Adrenal gland (tissue), 12 donors: ENCODE measurements around the gene EHMT1. TPM values are rescaled to one million over a fixed set of nuclear protein-coding genes. Genes with fewer than 3 reads are reported as not detected.
"Not testable (repeated sequence)": the region's sequence is repeated elsewhere in the genome, so short reads cannot be mapped to it uniquely, and the experiment has no call there.

Source experiments
- DNase-seq, 7 donors: peaks; one replicate each; pipeline ENCODE4 v3.0.0-alpha.2; 2019 to 2020
- H3K27ac ChIP-seq, 5 donors: fragments of 200-600 bp; sonication (generic) in 4 of 5; 1 replicate in 3 of 5; 2 replicates in 2 of 5; pipeline versions ENCODE4 v1.5.1 to v1.8.0; 2016 to 2020; ENCODE audit warnings: mild to moderate bottlenecking in 1 of 5
- H3K27me3 ChIP-seq: fragments of 200-600 bp; 2 replicates; pipeline ENCODE4 v1.8.0; 2021
- H3K36me3 ChIP-seq, 2 donors: fragments of 200-600 bp; replicated peaks in 1 of 2; 1 replicate in 1 of 2; 2 replicates in 1 of 2; pipeline versions ENCODE4 v1.5.1 to v1.8.0; 2018 to 2022
- H3K4me1 ChIP-seq, 2 donors: fragments of 200-600 bp; replicated peaks in 1 of 2; 1 replicate in 1 of 2; 2 replicates in 1 of 2; pipeline versions ENCODE4 v1.5.1 to v1.8.0; 2018 to 2021
- H3K4me3 ChIP-seq, 4 donors: fragments of 200-600 bp; sonication (generic) in 3 of 4; one replicate each; pipeline ENCODE4 v1.5.1; 2016 to 2018
- H3K9me3 ChIP-seq, 3 donors: fragments of 200-600 bp; sonication (generic) in 1 of 3; replicated peaks in 1 of 3; 1 replicate in 2 of 3; 2 replicates in 1 of 3; pipeline versions ENCODE4 v1.5.1 to v1.8.0; 2016 to 2021
- CTCF ChIP-seq, 6 experiments: fragments of 450-650 bp in 4 of 6; fragments of 200-600 bp in 2 of 6; sonication (generic) in 1 of 6; IDR thresholded peaks; 1 replicate in 5 of 6; 2 replicates in 1 of 6; pipeline versions ENCODE4 v1.5.1 to v1.8.0; 2016 to 2021; ENCODE audit warnings: antibody characterized with exemption in 6 of 6, mild to moderate bottlenecking in 2 of 6, moderate library complexity in 1 of 6
- POLR2A ChIP-seq, 2 donors: fragments of 450-650 bp; IDR thresholded peaks; one replicate each; pipeline ENCODE4 v1.6.1; 2017; ENCODE audit warnings: antibody characterized with exemption in 2 of 2, mild to moderate bottlenecking in 2 of 2, moderate library complexity in 1 of 2
- WGBS, 4 donors: extraction: QIAGEN DNeasy Blood & Tissue Kit in 2 of 4; methylation state at CpG; one replicate each; pipeline versions ENCODE4 v1.1.5 to v1.1.7; 2013 to 2017; 5-methylcytosine and 5-hydroxymethylcytosine counted together
- intact Hi-C, 2 donors: fragments of 100-400 bp; cut with DNase I; formaldehyde crosslinking; loops; one replicate each; pipeline versions ENCODE4 v1.14.1 to v1.15.0; 2022 to 2023
- polyA plus RNA-seq, 3 donors: library from polyadenylated mRNA; stranded (reverse); fragments of 200-250 nt in 2 of 3; fragments of 350-450 nt in 1 of 3; fragmentation: Illumina TruSeq in 1 of 3; extraction: RNeasy Lipid Tissue Mini Kit (QIAGEN cat#74804) in 1 of 3; gene quantifications; one replicate each; pipeline ENCODE4 v1.2.3, GENCODE V29; 2013 to 2014
- total RNA-seq, 9 donors: library from RNA; depleted of rRNA in 4 of 9; stranded (reverse); fragments of >200 nt in 4 of 9; fragments of 120-200 nt in 1 of 9; fragmentation: NEBNext Ultra II Directional in 1 of 9; extraction: Animal tissue kit (Norgen Biotek cat#: 25700) in 1 of 9; gene quantifications; one replicate each; pipeline versions ENCODE4 v1.1.0 to v1.2.4, GENCODE V29; 2013 to 2023
- donor health status: healthy with polysubstance abuse.
- donor health status: Bipolar disorder and iron deficiency.
- donor health status: DM: yes; HTN: yes; CAD: no.
- donor health status: DM: no; HTN: no; CAD: no.
- donor health status: DM: no; HTN: no; CAD: no.
- donor health status: DM: yes; HTN: yes; CAD: no.

Gene EHMT1
- total and polyA plus RNA-seq, 12 donors = 42.0 to 171 (median 71.0) TPM

- H3K9me3 ChIP-seq = no peaks in the 10 kb centered on the region
Observed at GRCh38 chr9:137880976-137881530, 262.2 kb downstream of the EHMT1 start.

GRCh38 chr9:137881591-137882505 lies 263.0 kb downstream of the EHMT1 start:
- Histone ChIP-seq H3K4me1 (peaks cover 5% of the 10 kb centered on the region in 2 donors), H3K27me3 (peaks cover 19% of the 10 kb centered on the region), H3K36me3 (no peaks in the 10 kb centered on the region), H3K9me3 (no peaks in the 10 kb centered on the region), H3K4me3 (no peak overlapping the region), H3K27ac (no peak overlapping the region)
- peak in 1 of 7 donors; percentile 72 for DNase-seq
- WGBS, 4 donors = 54 to 70% (median 65%) methylated on average over 14 to 19 of the region's 19 CpGs
- intact Hi-C loops = no loop called here
- TF ChIP-seq CTCF (IDR thresholded peaks at IDR 0.05) (no peak), POLR2A (IDR thresholded peaks at IDR 0.05) (no peak)

More at GRCh38 chr9:137880976-137881530, 262.2 kb downstream of the EHMT1 start:
- TF ChIP-seq CTCF (IDR thresholded peaks at IDR 0.05) (no peak), POLR2A (IDR thresholded peaks at IDR 0.05) (no peak)
- Histone ChIP-seq H3K4me3 (no peak overlapping the region), H3K27me3 (peaks cover 25% of the 10 kb centered on the region), H3K4me1 (peaks cover 5% of the 10 kb centered on the region in 2 donors), H3K27ac (no peak overlapping the region), H3K36me3 (no peaks in the 10 kb centered on the region)
- intact Hi-C loops = no loop called here
- WGBS, 4 donors = 64 to 83% (median 77%) methylated on average over 3 to 10 of the region's 10 CpGs
- no peak for DNase-seq

GRCh38 chr9:137882506-137882821 lies 263.7 kb downstream of the EHMT1 start:
- Histone ChIP-seq H3K9me3 (no peaks in the 10 kb centered on the region), H3K36me3 (no peaks in the 10 kb centered on the region), H3K4me1 (peaks cover 5% of the 10 kb centered on the region in 2 donors), H3K4me3 (no peak overlapping the region), H3K27me3 (peaks cover 14% of the 10 kb centered on the region), H3K27ac (no peak overlapping the region)
- no peak for DNase-seq
- WGBS, 4 donors = 67 to 100% (median 80%) methylated on average over 4 to 10 of the region's 10 CpGs
- intact Hi-C loops = no loop called here
- TF ChIP-seq CTCF (IDR thresholded peaks at IDR 0.05) = no peak
- no peak for TF ChIP-seq POLR2A (IDR thresholded peaks at IDR 0.05)

GRCh38 chr9:137883977-137884376 lies 265.2 kb downstream of the EHMT1 start:
- intact Hi-C loops, H3K9me3 ChIP-seq, DNase-seq, H3K27me3 ChIP-seq, H3K4me3 ChIP-seq, H3K36me3 ChIP-seq, H3K27ac ChIP-seq, H3K4me1 ChIP-seq: not testable (repeated sequence)
- 77 to 92% methylated on average over 1 to 2 of the region's 6 CpGs; no CpG with 5 or more reads in 2 of the 4 donors for WGBS, 4 donors

GRCh38 chr9:137884547-137884946 lies 265.7 kb downstream of the EHMT1 start:
- H3K9me3 ChIP-seq, intact Hi-C loops, H3K36me3 ChIP-seq, H3K27ac ChIP-seq, H3K27me3 ChIP-seq, H3K4me3 ChIP-seq, H3K4me1 ChIP-seq: not testable (repeated sequence)
- DNase-seq = peak in 2 of 7 donors; percentile 4 to 21
- WGBS, 4 donors = 24 to 43% (median 30%) methylated on average over 1 to 6 of the region's 7 CpGs; no CpG with 5 or more reads in 1 of the 4 donors

GRCh38 chr9:137885121-137885520 lies 266.3 kb downstream of the EHMT1 start:
- H3K4me3 ChIP-seq, intact Hi-C loops: not testable (repeated sequence)

More at GRCh38 chr9:137885121-137885520, 266.3 kb downstream of the EHMT1 start:
- H3K4me1 ChIP-seq, H3K27ac ChIP-seq, H3K36me3 ChIP-seq, H3K9me3 ChIP-seq, DNase-seq, H3K27me3 ChIP-seq: not testable (repeated sequence)
- 79 to 92% (median 89%) methylated on average over 6 to 10 of the region's 12 CpGs; no CpG with 5 or more reads in 1 of the 4 donors for WGBS, 4 donors
